ENCODE data around the gene COQ4.

The COQ4 gene

DNA sequence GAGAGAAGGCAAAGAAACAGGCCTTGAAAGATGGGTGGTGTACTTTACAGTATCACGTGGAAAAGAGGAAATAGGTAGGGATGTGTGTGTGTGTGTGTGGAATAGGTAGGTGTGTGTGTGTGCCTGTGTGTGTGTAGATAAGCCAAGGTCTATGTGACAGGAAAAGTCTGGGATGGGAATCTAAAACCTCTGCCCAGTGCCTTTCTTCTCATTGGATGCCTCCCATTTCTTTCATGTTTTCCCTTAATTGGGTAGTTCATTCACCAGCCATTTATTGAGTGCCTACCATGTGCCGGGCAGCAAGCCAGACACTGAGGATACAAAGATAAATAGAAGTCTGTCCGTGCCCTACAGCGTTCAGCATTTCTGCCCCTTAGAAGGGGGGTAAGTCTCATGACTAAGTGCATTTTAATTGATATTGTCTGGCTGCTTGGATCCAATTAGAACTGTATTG lies 49.6 kb downstream of the COQ4 start:
- DNase-seq (ENCODE audit: low read depth in 1 of 2, low spot score in 1 of 2) = no peak

DNA sequence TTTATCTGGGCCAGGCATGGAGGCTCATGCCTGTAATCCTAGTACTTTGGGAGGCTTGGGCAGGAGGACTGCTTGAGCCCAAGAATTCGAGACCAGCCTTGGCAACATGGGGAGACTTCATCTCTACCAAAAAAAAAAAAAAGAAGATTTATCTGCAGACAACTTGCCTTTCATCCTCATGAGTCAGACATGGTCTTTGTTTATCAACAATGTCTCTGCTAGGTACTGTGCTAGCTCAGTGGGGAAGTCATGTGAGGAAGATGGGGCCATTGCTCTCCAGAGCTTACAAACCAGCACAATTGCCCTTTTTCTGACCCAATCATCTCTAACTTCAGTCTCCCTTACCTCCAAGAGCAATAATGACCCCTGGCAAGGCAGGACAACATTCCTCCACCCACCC lies 50.1 kb downstream of the COQ4 start:
- no peak for DNase-seq (ENCODE audit: low read depth in 1 of 2, low spot score in 1 of 2)

DNA sequence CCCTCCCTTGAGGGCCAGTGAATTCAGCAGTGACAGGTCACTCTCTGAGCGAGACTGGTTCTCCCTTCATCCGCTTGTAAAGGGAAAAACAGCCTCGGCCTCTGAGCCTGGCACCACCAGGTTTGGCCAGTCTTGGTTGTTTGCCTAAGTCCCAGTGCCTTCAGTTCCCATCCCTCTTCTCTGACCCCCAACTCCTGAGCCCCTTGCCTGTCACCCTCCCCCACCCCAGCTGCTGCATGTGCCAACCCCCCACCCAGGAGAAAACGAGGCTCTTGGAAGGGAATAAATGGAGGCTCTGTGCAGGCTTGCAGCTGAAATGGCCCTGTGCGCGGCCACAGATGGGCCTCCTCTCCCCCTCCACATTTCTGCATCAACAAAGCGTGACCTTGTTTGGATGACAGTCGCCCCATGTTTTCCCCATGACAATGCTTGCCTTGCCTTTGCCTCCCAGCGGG lies 51.6 kb downstream of the COQ4 start:
- no peak for DNase-seq (ENCODE audit: low read depth in 1 of 2, low spot score in 1 of 2)

DNA sequence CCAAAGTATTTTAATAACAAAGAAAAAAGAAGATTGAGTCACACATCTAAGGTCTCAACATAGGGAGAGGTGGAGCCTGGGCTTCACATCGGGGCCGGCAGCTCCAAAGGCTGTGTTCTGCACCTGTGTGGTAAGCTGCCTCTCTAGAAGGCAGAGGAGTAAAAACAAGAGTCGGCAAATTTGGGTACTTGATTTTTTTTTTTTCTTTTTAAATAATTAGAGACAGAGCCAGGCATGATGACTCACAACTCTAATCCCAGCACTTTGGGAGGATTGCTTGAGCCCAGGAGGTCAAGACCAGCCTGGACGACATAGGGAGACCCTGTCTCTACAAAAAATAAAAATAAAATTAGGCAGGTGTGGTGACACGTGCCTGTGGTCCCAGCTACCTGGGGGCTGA lies 53.2 kb downstream of the COQ4 start:
- no peak for DNase-seq (ENCODE audit: low read depth in 1 of 2, low spot score in 1 of 2)

DNA sequence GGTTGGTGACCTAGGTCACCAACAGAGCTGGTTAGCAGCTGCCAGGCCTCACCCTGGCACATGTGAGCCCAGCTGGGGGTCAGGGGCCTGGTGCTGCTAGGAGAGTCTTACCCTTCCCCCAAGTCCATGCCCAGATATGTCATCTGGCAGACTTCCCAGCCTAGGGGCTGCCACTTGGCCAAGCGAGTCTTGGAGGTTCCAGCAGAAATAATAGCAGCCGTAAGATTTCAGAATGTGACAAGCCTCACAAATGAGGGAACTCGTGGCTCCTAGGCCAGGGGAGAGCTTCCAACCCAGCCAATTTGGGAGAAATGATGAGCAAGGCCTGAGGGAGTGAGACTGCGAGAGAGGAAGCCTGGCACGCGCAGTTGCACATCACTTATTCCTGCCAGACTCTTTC lies 59.6 kb downstream of the COQ4 start:
- no peak for DNase-seq (ENCODE audit: low read depth in 1 of 2, low spot score in 1 of 2)

DNA sequence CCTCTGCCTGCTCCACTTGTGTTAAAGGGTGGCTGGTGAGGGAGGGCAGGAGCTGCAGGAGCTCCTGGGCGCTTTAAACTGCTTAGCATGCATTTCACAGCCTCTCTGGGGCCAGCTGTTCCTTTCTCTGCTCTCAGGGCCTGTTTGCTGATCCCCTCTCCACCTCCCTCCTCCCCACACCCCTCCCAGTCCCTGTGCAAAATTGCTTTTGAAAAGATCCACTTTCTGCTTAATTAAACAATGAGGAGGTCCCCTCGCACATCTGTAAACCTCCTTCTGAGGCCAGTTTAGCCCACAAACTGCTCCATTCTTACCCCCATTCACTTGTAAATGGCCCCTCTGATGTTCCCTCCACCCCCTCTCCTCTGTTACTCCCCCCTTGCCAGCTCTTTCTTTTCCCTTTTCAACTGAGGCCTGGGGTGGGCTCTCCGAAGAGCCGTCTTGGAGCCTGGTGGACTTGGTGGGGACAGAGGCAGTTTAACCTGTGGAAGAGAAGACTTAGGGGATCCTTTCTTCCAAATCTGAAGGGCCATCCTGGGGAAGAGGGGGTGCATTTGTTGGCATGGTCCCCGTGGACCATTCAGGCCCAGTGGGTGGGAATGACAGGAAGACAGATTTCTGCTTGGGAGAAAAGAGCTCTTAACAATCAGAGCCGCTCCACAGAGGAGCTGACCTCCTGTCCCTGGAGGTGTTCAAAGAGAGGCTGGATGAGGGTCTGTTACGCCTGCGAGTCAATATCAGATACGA lies 60.5 kb downstream of the COQ4 start:
- DNase-seq (ENCODE audit: low read depth in 1 of 2, low spot score in 1 of 2) = no peak
